Transverse colon (tissue), 4 donors: ENCODE results near the gene VSTM4. TPM values are rescaled to one million over a fixed set of nuclear protein-coding genes. Genes with fewer than 3 reads are reported as not detected.

ENCODE experiments used
- DNase-seq: peaks from one replicate; pipeline ENCODE4 v3.0.0-alpha.2; 2019
- H3K27ac ChIP-seq, 4 donors: fragments of 200-600 bp; sonication (generic); 2 replicates each; pipeline ENCODE4 v1.5.1; 2016 to 2018; ENCODE audit warnings: inconsistent platforms in 4 of 4
- H3K27me3 ChIP-seq: fragments of 200-600 bp; sonication (generic); 2 replicates; pipeline ENCODE4 v1.5.1; 2017; ENCODE audit warnings: inconsistent platforms
- H3K36me3 ChIP-seq, 4 donors: fragments of 200-600 bp; sonication (generic); 2 replicates each; pipeline ENCODE4 v1.5.1; 2017 to 2019; ENCODE audit warnings: inconsistent platforms in 4 of 4
- H3K4me1 ChIP-seq, 4 donors: fragments of 200-600 bp; sonication (generic); 2 replicates each; pipeline ENCODE4 v1.5.1; 2017 to 2020; ENCODE audit warnings: inconsistent platforms in 4 of 4
- H3K4me3 ChIP-seq, 4 donors: fragments of 200-600 bp; sonication (generic); 1 replicate in 1 of 4; 2 replicates in 3 of 4; pipeline versions ENCODE4 v1.5.1 to v1.6.1; 2017 to 2019; ENCODE audit warnings: inconsistent platforms in 4 of 4
- H3K9me3 ChIP-seq, 2 donors: fragments of 200-600 bp; sonication (generic); 2 replicates each; pipeline ENCODE4 v1.5.1; 2017 to 2019; ENCODE audit warnings: inconsistent platforms in 2 of 2
- EP300 ChIP-seq: sonication (generic); formaldehyde crosslinking; IDR thresholded peaks from one replicate; pipeline ENCODE4 v1.6.1; 2017; ENCODE audit warnings: antibody characterized with exemption, low read depth
- POLR2A ChIP-seq: fragments of 450-650 bp; IDR thresholded peaks from one replicate; pipeline ENCODE4 v1.6.1; 2016; ENCODE audit warnings: antibody characterized with exemption, mild to moderate bottlenecking, moderate library complexity
- POLR2AphosphoS5 ChIP-seq, 3 donors: sonication (generic); formaldehyde crosslinking; IDR thresholded peaks; one replicate each; pipeline ENCODE4 v1.6.1; 2016; ENCODE audit warnings: antibody characterized with exemption in 3 of 3
- WGBS, 2 donors: methylation state at CpG; one replicate each; pipeline ENCODE4 v1.1.5; 2018; ENCODE audit warnings: low coverage in 1 of 2; 5-methylcytosine and 5-hydroxymethylcytosine counted together
- in situ Hi-C, 4 donors: fragments of 200-750 bp; cut with MboI; loops; one replicate each; pipeline versions ENCODE4 v1.15.0 to v1.15.1; 2017; ENCODE audit warnings: low sequenced_read_pairs in 3 of 4, low pct_ligation_motif_present in 1 of 4, low pct_unique_long_range_greater_than_20kb in 1 of 4
- intact Hi-C: fragments of 100-400 bp; cut with DNase I; formaldehyde crosslinking; loops from one replicate; pipeline ENCODE4 v1.15.1; 2023; ENCODE audit warnings: low total_unique reads
- total RNA-seq, 4 donors: library from RNA; depleted of rRNA; stranded (reverse); fragments of >200 nt; gene quantifications; one replicate each; pipeline ENCODE4 v1.1.0, GENCODE V29; 2016
- TF ChIP-seq, protein P1 (sequence below), 5 experiments: fragments of 200-600 bp in 3 of 5; fragments of 450-650 bp in 2 of 5; sonication (generic) in 3 of 5; IDR thresholded peaks; 1 replicate in 2 of 5; 2 replicates in 3 of 5; pipeline ENCODE4 v1.5.1; 2016 to 2017; ENCODE audit warnings: antibody characterized with exemption in 5 of 5, inconsistent platforms in 3 of 5, mild to moderate bottlenecking in 2 of 5, moderate library complexity in 1 of 5

The VSTM4 gene
- total RNA-seq, 4 donors from 2014 or later = 2.2 to 6.0 (median 3.9) TPM

DNA sequence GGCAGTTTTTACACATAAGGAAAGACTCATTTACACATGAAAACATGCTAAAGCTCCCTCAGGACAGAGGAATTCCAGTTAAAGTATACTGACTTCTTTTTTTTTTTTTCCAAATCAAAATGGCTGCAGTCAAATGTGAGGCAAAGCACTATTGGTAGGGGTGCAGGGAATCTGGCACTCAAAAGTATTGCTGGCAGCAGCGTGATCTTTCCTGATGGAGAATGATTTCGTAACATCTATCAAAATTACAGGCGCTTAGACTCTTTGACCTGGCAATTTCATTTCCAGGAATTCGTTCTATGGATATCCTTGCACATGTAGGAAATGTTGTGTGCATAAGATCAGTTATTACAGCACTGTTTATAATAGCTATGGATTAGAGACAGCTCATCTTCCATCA lies 65.7 kb downstream of the VSTM4 start:
- TF ChIP-seq POLR2AphosphoS5 (IDR thresholded peaks at IDR 0.05) (no peak), POLR2A (no peak), EP300 (no peak)
- TF ChIP-seq, protein P1, sequence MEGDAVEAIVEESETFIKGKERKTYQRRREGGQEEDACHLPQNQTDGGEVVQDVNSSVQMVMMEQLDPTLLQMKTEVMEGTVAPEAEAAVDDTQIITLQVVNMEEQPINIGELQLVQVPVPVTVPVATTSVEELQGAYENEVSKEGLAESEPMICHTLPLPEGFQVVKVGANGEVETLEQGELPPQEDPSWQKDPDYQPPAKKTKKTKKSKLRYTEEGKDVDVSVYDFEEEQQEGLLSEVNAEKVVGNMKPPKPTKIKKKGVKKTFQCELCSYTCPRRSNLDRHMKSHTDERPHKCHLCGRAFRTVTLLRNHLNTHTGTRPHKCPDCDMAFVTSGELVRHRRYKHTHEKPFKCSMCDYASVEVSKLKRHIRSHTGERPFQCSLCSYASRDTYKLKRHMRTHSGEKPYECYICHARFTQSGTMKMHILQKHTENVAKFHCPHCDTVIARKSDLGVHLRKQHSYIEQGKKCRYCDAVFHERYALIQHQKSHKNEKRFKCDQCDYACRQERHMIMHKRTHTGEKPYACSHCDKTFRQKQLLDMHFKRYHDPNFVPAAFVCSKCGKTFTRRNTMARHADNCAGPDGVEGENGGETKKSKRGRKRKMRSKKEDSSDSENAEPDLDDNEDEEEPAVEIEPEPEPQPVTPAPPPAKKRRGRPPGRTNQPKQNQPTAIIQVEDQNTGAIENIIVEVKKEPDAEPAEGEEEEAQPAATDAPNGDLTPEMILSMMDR (IDR thresholded peaks at IDR 0.05) = no peak
- Histone ChIP-seq H3K4me1 (no peaks in the 10 kb centered on the region), H3K4me3 (no peak overlapping the region), H3K27ac (no peak overlapping the region), H3K27me3 (no peaks in the 10 kb centered on the region), H3K36me3 (no peaks in the 10 kb centered on the region), H3K9me3 (no peaks in the 10 kb centered on the region)
- no peak for DNase-seq
- 65 to 88% methylated on average over 3 to 4 of the region's 4 CpGs for WGBS, 2 donors
- in situ Hi-C loops (no loop called here), intact Hi-C loops (no loop called here)

DNA sequence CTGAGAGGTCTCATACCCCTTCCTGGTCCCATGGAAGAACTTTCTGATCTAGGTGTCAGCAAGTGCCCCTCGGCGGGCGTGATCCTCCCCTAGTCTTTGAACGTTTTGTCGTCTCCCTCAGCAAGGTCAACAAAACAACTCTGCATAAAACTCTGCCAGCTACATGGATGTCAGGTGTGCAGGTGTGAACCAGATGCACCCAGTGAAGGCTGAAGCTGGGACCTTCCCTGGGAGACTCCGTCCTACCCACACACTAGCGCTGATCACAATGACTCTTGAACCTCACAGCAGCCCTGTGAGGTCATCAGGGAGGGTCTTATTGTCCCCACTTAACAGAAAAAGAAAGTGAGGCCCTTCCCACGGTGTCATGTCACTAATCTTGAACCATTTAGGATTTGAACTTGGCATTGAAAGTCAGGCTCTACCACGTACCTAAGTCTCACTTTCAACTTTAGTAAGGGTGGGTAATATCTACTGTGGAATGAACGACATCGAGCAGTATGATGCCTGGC lies 68.1 kb downstream of the VSTM4 start:
- no peak for TF ChIP-seq EP300
- DNase-seq = no peak
- 79 to 84% methylated on average over 4 to 11 of the region's 11 CpGs for WGBS, 2 donors
- H3K4me1 ChIP-seq = no peaks in the 10 kb centered on the region
- H3K36me3 ChIP-seq = no peaks in the 10 kb centered on the region
- in situ Hi-C loops (no loop called here), intact Hi-C loops (no loop called here)
- H3K27me3 ChIP-seq = no peaks in the 10 kb centered on the region
- no peak overlapping the region for H3K4me3 ChIP-seq
- H3K27ac ChIP-seq = no peak overlapping the region
- no peaks in the 10 kb centered on the region for H3K9me3 ChIP-seq

DNA sequence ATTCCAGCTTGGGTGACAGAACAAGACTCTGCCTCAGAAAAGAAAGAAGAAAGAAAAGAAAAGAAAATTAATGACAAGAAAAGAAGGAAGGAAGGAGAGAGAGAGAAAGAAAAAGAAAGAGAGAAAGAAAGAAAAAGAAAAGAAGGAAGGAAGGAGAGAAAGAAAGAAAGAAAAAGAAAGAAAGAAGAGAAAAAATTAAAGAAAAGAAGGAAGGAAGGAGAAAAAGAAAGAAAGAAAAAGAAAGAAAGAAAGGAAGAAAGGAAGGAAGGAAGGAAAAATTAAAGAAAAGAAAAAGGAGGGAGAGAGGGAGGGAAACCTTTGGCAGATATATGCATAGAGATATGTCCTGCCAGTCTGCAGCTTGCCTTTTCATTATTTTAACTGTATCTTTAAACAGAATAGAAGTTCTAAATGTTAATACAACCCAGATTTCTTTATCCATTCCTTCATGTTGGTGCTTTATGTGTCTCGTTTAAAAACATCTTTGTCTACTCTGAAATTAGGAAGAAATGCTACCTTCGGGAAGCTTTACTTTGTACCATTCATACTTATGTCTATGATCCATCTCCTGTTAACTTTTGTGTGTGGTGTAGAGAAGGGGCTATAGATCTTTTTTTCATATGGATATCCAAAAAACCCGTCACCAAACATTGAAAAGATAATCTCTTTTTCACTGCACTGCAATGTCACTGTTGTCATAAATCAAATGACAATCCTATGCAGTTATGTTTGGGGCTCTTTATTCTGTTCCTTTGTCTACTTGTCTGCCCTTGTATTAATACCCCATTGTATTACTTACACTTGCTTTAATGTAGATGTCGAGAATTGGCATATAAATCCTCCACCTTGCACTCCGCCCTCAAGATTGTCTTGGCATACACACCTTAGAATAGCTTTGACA lies 70.8 kb downstream of the VSTM4 start:
- Histone ChIP-seq H3K27ac (no peak overlapping the region), H3K36me3 (no peaks in the 10 kb centered on the region), H3K4me1 (no peaks in the 10 kb centered on the region), H3K4me3 (no peak overlapping the region), H3K9me3 (no peaks in the 10 kb centered on the region), H3K27me3 (no peaks in the 10 kb centered on the region)
- 61 to 71% methylated on average over 5 of the region's 5 CpGs for WGBS, 2 donors
- in situ Hi-C loops = no loop called here
- intact Hi-C loops = no loop called here
- no peak for DNase-seq
- TF ChIP-seq POLR2A (no peak), EP300 (no peak), POLR2AphosphoS5 (IDR thresholded peaks at IDR 0.05) (no peak)
- TF ChIP-seq, protein P1 (IDR thresholded peaks at IDR 0.05) = no peak

DNA sequence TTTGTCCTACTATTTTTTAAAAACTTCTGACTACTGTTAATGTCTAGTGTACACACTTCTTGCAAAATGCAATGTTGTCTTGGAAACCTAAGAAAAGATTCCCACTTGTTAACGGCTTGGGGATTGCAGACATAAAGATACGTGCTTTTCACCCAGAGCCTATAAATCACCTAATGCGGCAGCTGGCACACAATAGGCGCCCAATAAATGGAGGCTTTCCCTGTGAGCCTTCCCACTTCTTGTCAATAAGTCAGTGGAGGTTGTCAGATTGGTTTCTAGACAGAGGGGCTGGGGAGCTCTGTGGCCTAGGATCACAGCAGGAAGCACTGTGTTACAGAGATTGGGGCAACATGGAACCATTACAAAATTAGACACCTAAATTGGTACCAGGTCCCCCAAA lies 74.7 kb downstream of the VSTM4 start:
- Histone ChIP-seq H3K4me1 (no peaks in the 10 kb centered on the region), H3K27ac (no peak overlapping the region), H3K27me3 (no peaks in the 10 kb centered on the region), H3K9me3 (no peaks in the 10 kb centered on the region), H3K4me3 (no peak overlapping the region), H3K36me3 (no peaks in the 10 kb centered on the region)
- in situ Hi-C loops (no loop called here), intact Hi-C loops (no loop called here)
- WGBS, 2 donors = 77 to 90% methylated on average over 2 to 4 of the region's 4 CpGs
- TF ChIP-seq EP300 (no peak), POLR2AphosphoS5 (IDR thresholded peaks at IDR 0.05) (no peak), POLR2A (no peak)
- TF ChIP-seq, protein P1 (IDR thresholded peaks at IDR 0.05) = no peak
- no peak for DNase-seq
